Limb (tissue), 2 donors: Measurements from ENCODE around the gene SEMA6B.

ENCODE experiments used
- DNase-seq, 2 donors: peaks; one replicate each; pipeline ENCODE4 v3.0.0-alpha.2; 2016; ENCODE audit errors: extremely low spot score in 2 of 2

Gene SEMA6B

DNA sequence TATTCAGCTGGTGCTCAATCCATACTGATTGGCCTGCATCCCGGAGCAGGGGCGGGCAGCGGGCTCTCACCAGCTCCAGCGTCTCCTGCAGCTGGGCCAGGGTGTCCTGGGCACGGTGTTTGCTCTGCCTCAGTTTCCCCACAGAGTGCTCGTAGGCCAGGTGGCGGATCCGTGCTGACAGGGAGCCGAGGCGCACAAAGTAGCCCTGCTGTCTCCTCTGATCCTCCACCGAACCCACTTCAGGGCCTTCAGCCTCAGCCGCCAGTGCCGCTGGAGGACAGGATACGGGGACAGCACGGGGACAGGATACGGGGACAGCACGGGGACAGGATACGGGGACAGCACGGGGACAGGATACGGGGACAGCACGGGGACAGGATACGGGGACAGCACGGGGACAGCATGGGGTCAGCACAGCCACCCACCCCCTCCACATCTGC is 33.9 kb downstream of the SEMA6B start:
- no peak for DNase-seq

- peak; percentile 18 to 67 for DNase-seq
Observed at GRCh38 chr19:4524808-4525562, 34.5 kb downstream of the SEMA6B start.

DNA sequence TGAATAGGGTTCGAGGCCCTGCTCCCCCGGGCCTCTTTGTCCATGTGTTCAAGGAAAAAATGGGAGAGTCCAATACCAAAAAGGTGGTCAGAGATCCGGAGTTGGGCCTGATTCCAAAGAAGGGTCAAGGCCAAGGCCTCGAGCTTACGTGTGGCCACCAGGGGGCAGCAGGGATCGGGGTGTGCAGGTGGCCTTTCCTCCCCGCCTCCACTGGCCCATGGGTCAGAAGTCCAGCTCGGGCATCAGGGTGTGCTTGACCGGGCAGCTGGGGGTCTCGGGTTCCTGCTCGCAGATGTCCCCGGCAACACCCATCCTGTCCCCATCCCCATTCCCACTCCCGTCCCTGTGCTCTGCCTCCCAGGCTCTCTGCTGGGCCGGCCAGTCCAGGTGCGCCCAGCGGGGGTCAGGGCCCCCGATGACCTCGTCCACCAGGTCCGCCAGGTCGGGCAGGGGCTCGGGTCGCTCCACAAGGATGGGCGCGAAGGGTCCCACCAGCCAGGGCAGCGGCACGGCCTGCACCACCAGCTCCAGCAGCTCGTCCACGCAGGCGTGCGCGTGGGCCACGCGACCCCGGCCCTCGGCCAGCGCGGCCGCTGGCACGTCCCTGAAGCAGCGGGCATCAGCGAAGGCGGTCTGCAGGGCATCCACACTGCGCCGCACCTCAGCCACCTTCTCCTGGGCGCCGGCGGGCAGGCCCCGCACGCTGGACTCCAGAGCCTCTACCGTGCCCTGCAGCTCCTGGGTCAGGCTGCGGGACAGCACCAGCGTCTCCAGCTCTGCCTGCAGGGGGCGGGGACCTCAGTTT is 36.0 kb downstream of the SEMA6B start:
- DNase-seq: no peak

DNA sequence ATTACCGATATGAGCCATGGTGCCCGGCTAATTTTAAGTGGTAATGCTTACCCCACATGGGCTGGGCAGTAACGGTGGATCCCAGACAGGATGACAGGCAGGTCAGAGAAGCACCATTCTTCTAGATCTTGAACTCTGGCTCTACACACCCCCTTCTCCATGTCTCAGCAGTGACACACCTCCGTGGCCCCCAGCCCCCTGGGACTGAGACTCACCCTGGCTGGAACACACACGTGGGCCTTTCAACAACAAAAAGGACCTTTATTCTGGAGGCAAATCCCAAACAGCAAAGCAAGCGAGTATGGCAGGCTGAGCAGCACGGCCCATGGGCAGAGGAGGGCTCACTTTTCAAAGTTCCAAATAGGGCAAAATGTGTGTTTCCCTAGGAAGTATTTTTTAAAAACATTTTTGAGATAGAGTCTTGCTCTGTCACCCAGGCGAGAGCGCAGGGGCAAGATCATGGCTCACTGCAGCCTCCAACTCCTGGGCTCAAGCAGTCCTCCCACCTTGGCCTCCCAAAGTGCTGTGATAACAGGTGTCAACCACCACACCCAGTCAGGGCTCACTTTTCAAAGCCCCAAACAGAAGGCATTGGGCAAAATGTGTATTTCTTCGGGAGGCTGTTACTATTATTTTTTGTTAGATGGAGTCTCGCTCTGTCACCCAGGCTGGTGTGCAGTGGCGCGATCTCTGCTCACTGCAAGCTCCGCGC is 37.0 kb downstream of the SEMA6B start:
- DNase-seq: no peak

GRCh38 chr19:4521888-4522242 is 37.6 kb downstream of the SEMA6B start:
- no peak for DNase-seq

DNA sequence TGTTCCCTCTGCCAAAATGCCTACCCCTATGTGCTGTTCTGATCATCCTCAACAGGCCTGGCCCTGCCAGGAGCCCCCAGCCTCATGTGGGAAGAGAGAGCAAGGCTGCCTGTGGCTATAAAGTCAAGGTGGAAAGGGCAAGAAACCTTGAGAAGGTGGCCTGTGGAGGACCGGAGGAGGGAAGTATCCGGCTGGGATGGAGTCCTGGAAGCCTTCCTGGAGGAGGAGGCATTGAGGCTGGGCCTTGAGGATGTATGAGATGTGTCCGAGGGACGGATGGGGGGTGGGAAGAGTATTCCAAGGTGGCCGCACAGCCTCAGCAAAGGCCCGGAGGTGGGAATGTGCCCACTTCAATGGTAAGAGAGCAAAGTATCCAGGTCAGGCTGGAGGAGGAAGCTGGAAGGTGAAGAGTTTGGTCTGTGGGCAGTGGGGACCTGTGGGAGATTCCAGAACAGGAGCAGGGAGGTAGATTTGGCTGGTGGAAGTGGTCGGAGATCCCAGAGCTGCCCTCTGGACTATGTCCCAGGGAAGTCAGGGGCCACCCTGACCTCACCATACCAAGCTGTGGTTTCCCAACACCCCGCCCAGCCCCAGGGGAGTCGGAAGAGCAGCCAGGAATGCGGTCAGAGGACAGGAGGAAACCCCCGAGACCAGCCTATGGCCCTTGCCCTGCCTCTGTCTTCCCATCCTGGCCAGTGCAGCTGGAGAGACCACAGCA is 38.2 kb downstream of the SEMA6B start:
- no peak for DNase-seq

- DNase-seq: no peak
Observed at GRCh38 chr19:4519521-4520277, 39.8 kb downstream of the SEMA6B start.

GRCh38 chr19:4519172-4519496 is 40.4 kb downstream of the SEMA6B start:
- no peak for DNase-seq

GRCh38 chr19:4518345-4519171 is 40.9 kb downstream of the SEMA6B start, which contains the start of gene PLIN4:
Gene PLIN4 (minus strand): TSS chr19:4518486. CDS start chr19:4518272, 214 bp downstream.
- DNase-seq: peak in 1 of 2 donors; percentile 21

GRCh38 chr19:4517451-4518057 is 41.9 kb downstream of the SEMA6B start:
- no peak for DNase-seq

GRCh38 chr19:4516939-4517300 is 42.6 kb downstream of the SEMA6B start:
- no peak for DNase-seq

DNA sequence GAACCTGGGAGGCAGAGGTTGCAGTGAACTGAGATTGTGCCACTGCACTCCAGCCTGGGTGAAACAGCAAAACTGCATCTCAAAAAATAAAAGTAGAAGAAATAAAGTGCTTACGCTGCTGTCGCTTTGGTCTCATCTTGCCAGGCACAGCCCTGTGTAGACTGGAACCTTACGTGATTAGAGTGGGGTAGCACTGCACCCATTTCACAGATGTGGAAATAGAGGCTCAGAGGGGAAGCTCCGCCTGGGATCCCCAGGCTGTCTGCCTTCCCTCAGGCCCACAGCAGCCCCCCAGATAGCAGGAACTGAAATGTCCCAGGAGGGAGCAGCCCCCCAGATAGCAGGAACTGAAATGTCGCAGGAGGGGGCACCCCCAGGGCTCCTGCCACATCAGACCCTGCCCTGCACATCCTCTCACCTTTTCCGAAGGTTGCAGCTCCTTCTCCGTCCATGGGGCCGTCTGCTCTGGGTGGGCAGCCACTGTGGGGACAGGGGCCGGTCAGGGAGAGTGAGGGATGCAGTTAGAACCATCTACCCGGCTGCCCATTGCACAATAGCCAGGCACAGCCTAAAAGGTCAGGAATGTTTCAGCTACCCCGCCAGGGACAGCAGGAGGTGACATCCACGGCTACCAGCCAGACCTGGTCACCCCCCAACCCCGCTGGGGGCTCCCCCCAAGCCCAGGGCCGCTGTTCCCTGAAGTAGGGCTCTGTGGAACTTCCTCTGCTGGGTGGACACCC is 43.1 kb downstream of the SEMA6B start:
- DNase-seq: no peak

GRCh38 chr19:4515732-4516131 is 43.8 kb downstream of the SEMA6B start:
- DNase-seq: no peak

GRCh38 chr19:4513248-4513647 is 46.2 kb downstream of the SEMA6B start:
- no peak for DNase-seq

DNA sequence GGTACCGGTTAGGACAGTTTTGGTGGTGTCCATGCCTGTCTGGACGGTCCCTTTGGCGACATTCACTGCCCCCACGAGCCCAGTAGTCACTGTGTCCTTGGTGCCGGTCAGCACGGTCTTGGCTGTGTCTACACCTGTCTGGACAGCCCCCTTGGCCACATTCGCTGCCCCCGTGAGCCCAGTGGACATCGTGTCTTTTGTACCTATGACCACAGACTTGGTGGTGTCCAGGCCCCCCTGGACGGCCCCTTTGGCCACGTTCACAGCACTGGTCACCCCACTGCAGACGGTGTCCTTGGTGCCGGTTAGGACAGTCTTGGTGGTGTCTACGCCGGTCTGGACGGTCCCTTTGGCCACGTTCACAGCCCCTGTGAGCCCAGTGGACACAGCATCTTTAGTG is 47.4 kb downstream of the SEMA6B start:
- no peak for DNase-seq

DNA sequence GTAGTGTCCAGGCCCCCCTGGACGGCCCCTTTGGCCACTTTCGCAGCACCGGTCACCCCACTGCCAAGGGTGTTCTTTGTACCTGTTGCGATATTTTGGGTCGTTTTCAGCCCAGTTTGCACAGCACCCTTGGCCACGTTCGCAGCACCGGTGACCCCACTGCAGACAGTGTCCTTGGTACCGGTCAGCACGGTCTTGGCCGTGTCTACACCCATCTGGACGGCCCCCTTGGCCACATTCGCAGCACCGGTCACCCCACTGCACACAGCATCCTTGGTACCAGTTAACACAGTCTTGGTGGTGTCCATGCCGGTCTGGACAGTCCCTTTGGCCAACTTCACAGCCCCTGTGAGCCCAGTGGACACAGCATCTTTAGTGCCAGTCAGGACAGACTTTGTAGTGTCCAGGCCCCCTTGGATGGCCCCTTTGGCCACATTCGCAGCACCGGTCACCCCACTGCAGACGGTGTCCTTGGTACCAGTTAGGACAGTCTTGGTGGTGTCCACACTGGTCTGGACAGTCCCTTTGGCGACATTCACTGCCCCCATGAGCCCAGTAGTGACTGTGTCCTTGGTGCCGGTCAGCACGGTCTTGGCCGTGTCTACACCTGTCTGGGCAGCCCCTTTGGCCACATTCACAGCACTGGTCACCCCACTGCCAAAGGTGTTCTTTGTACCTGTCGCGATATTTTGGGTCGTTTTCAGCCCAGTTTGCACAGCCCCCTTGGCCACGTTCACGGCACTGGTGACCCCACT is 48.0 kb downstream of the SEMA6B start:
- DNase-seq: no peak

GRCh38 chr19:4510435-4511255 is 48.8 kb downstream of the SEMA6B start:
- no peak for DNase-seq
